Right lobe of liver (tissue), 4 donors: ENCODE data around the gene TOMT.
A peak's percentile ranks its signal among the peaks of the same experiment; 100 is the strongest.

Experiments
- CTCF ChIP-seq, 4 donors: fragments of 200-600 bp in 3 of 4; fragments of 450-650 bp in 1 of 4; IDR thresholded peaks; one replicate each; pipeline versions ENCODE4 v1.5.1 to v1.8.0; 2016 to 2022; ENCODE audit warnings: antibody characterized with exemption in 4 of 4, mild to moderate bottlenecking in 2 of 4
- POLR2A ChIP-seq: fragments of 450-650 bp; IDR thresholded peaks from one replicate; pipeline ENCODE4 v1.6.1; 2017; ENCODE audit warnings: antibody characterized with exemption, mild to moderate bottlenecking
- donor health status: DM: no; HTN: no; CAD: no.
- donor health status: DM: no; HTN: no; CAD: no.
- donor health status: DM: no; HTN: yes; CAD: no.

- TF ChIP-seq CTCF (IDR thresholded peaks at IDR 0.05): peak; percentile 83 to 92 (median 90)
- no peak for TF ChIP-seq POLR2A
Measured at GRCh38 chr11:72091292-72091691, 14.4 kb upstream of the TOMT start.
